ENCODE results near the gene ATF2. TPM values are rescaled to one million over a fixed set of nuclear protein-coding genes. Genes with fewer than 3 reads are reported as not detected.

ATF2 gene
- total and polyA plus RNA-seq, 2 of the 13 experiments (the other 11 are each of a cell fraction or from before 2014, with no cell fraction given) = 91.6 to 95.1 TPM

- TF ChIP-seq ZNF138 (CRISPR knock-in tag; IDR thresholded peaks at IDR 0.05; ENCODE audit: low read depth) (0 out of 2 replicates have a peak, but pooled peaks have one; percentile 71), HNF1A (IDR thresholded peaks at IDR 0.05; ENCODE audit: low read depth) (peak; percentile 80), HNF1A (CRISPR knock-in tag; IDR thresholded peaks at IDR 0.05; ENCODE audit: borderline replicate concordance) (peak; percentile 91; the same call in 1 of the 2 replicates), ZNF33A (CRISPR knock-in tag; IDR thresholded peaks at IDR 0.05; ENCODE audit: borderline replicate concordance) (no peak), RXRB (CRISPR knock-in tag; IDR thresholded peaks at IDR 0.05; ENCODE audit: borderline replicate concordance) (peak; percentile 100), SNAPC4 (CRISPR knock-in tag; IDR thresholded peaks at IDR 0.05) (peak; percentile 87; the same call in 1 of the 2 replicates), MNT (IDR thresholded peaks at IDR 0.05) (peak; percentile 47), ZBTB21 (CRISPR knock-in tag; IDR thresholded peaks at IDR 0.05) (peak; percentile 87), HMGXB3 (CRISPR knock-in tag; IDR thresholded peaks at IDR 0.05; ENCODE audit: borderline replicate concordance) (peak; percentile 94), ATF7 (IDR thresholded peaks at IDR 0.05) (peak; percentile 93), ATF7 (CRISPR knock-in tag; IDR thresholded peaks at IDR 0.05) (peak; percentile 100)
Measured at GRCh38 chr2:175062787-175063585, 105.0 kb downstream of the ATF2 start (continued).

All from HepG2 (cell line).